NCI-H2171 treated with DMSO at 0.1 percent for 48 hours (cell line): ENCODE measurements around the gene TRIM7.
"Not testable (repeated sequence)": the region's sequence is repeated elsewhere in the genome, so short reads cannot be mapped to it uniquely, and the experiment has no call there.

Experiments
- DNase-seq: peaks from one replicate; lab custom pipeline; 2025; lab: John Stamatoyannopoulos, UW

TRIM7 gene

GRCh38 chr5:181192337-181193046, 12.5 kb downstream of the TRIM7 start:
- no peak for DNase-seq

DNA sequence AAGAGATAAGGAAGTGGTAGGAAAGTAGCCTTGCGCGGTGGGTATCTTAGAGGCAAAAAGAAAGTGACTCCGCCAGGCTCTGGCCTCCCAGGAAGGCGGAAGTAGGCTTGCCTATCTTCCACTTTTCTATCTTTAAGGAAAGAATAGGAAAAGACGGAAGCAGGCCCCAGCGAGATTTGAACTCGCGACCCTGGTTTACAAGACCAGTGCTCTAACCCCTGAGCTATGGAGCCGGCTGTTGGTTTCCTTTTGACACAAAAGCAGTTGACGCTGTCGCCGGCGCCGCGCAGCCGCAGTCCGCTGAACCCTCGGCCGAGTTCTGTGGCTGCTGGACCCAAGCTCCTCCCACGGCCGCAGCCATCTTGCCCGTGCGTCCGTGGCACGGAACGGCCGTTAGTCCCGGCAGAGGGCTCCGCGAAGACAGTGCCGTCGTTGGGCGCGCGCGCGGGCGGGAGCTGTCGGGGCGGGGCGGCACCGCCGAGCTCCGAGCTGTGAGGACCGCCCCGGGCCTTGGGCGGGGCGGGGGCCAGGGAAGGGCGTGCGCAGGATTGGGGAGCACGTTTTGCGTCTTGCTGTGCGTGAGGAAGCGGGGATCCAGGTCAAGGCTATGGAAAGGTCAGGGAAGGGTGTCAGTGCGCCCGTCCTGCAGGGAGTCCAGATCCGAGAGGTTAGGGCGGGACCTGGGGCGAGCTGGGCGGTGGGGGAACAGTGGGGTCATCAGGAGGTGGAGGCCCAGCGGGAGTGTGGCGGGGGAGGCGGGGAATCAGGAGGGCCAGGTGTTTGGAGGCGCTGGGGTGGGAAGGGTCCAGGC, 13.3 kb downstream of the TRIM7 start:
- DNase-seq, result no peak

- no peak for DNase-seq
Measured at GRCh38 chr5:181190711-181191525, 14.1 kb downstream of the TRIM7 start.

GRCh38 chr5:181189962-181190710, 14.9 kb downstream of the TRIM7 start:
- no peak for DNase-seq

DNA sequence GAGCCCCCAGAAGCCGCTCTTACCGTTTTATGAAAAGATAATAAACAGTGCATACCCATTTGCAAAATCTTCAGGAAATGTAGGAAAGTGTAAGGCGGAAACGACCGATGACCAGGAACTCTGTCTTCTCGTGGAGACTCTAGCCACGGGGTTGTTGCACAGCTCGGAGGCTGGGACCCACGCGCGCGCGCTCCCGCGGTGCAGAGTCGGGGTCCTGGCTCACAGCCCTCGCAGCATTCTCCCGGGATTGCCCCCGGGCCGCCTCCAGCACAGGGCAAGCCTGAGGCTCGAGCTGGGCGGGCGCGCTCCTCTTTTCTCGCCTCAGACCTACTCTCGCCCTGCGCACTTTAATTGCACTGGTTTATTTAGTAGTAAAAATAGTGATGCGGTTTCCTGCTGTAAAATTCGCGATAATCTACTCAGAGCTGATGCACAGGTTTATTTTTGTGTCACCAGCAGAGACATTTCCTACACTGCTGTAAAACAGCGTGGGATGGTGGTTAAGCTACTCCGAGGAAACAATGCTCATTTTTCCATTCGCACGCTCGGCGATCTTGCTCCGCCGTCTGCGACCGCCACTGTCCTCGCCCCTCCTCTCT, 15.5 kb downstream of the TRIM7 start:
- DNase-seq, result no peak

DNA sequence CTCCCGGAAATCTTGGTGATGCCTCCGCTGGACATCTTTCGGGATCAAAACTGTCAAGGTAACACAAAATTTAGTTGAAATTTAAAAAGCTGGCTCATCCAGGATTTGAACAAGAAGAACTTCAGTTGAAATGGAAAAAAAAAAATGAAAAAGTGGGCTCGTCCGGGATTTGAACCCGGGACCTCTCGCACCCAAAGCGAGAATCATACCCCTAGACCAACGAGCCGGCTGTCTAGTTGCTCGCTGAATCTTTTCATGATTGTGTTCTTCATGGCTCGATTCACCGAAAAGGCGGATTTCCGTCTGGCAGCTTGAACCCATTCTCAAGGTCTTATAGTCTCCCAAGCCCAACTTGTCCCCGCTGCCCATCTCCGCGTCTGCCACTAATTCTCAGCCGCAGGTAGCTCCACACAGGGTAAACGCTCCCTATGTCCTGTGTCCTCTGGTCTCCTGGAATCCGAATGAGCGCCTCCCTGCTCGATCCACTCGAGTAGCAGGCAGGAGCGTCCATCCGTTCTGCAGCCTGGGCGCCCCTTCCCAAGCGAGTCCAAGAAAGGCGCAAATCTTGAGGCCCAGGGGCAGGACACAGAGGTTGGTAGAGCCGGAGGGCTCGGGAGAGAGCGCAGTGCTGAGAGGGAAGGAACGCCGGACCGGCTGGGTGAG, 16.2 kb downstream of the TRIM7 start:
- no peak for DNase-seq

DNA sequence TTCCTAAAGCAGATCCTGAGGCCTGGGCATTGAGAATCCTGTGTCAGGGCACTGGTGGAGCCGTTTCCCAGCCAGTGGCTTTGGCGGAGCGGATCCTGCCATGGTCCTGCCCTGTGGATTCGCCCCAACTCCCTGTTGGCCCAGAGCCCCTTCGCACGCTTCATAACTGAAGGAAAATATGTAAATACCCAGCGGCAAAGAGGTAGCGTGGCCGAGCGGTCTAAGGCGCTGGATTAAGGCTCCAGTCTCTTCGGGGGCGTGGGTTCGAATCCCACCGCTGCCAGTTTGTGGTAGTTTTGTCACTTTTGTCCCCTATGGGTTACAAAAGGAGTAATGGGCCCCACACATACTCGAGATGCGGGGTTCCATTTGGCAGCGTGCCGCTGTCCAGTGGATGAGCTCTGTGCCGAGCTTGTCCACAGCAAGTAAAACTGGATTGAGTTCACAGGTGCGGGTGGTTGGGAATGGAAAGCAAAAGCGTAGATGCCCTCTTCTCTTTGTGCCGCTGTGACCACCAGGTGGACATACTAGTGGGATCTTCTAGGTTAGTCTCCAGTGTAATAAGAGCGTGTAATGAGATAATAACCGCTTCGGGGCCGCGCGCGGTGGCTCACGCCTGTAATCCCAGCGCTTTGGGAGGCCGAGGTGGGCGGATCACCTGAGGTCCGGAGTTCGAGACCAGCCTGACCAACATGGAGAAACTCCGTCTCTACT, 17.3 kb downstream of the TRIM7 start:
- no peak for DNase-seq

DNA sequence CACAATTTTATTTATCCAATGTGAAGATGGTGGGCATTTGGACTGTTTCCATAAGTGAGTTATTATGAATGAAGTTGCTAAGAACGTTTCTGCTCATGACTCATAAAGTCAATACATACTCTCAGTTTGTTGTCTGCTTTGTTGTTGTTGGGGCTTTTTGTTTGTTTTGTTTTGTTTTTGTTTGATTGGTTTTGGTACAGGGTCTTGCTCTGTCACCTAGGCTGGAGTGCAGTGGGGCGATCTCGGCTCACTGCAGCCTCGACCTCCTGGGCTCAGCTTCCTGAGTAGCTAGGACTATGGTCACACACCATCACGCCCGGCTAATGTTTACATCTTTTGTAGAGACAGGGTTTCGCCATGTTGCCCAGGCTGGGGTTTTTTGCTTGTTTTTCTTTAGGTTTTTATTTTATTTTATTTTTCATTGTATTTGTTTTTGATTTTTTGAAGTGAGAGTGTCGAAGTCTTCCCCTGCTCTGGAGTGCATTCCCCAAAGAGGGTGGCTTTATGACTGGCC, 18.0 kb downstream of the TRIM7 start:
- DNase-seq, result no peak

DNA sequence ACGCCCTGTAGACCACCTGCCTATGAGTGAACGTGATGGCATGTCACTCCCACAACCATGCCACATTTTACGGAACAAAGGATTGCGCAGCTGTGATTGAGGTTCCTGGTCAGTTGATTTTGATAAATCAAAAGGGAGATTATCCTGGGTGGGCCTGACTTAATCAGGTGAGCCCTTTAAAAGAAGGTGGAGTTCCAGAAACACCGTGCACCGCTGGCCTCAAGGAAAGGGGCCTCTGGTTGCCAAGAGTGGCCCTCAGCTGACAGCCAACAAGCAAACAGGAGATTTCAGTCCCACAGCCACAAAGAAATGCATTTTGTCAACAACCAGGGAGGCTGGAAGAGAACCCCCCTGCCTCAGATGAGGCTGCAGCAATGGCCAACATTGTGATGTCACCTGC, 19.0 kb downstream of the TRIM7 start:
- DNase-seq, result no peak

GRCh38 chr5:181185560-181185959, 19.4 kb downstream of the TRIM7 start:
- DNase-seq, result no peak

GRCh38 chr5:181184845-181185216, 20.2 kb downstream of the TRIM7 start:
- no peak for DNase-seq

DNA sequence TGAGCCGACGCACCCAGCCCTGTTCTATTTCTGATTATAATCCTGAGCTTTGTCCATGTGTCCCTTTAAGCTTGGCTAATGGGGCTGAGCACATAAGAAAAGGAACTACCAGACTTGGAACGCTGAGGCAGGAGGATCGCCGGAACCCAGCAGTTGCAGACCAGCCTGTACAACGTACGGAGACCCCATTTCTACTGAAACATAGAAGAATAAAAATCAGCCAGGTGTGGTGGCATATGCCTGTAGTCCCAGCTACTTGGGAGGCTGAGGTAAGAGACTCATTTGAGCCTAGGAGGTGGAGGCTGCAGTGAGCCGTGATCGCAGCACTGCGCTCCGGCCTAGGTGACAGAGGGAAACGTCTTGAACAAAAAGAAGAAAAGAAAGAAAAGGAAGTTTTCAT, 22.3 kb downstream of the TRIM7 start:
- DNase-seq, result no peak

DNA sequence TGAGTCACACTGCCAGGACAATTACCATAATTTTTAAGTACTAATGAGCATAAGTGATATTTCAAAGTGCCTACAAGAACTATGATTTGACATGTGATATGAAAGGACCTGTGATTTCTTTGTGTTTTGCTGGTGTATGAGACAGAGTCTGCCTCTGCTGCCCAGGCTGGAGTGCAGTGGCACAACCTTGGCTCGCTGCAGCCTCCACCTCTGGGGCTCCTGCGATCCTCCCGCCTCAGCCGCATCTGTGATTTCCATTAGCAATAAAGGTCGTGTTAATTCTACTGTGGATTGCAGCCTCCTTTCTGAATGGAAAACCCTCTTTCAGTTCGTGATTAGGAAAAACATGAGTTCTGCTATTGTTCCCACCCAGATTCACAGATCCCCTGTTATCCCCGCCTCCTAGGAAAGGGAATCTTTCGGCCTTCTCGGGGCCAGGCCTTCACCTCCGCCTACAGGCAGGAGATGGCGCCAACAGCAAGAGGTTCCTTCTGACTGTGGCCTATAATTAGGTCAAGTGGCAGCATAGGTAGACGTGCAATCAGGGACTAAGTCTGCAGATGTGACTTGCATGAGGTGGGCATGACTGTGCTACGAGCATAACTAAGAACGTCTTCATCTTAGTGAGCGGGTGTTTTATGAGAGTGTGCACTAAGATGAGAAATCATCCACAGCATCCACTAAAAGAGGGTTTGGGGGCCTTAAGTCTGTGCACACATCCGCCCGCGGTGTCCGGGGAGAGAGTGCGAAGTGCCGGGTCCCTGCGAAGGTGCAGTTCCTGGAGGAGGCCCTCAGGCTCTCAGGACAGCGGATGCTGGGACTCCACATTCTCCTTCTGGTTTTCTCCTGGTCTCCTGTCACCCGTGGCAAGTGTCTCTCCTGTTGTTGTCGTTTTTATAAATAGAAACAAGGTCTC, 23.1 kb downstream of the TRIM7 start:
- DNase-seq, result no peak

GRCh38 chr5:181177559-181177958, 27.4 kb downstream of the TRIM7 start:
- DNase-seq, result not testable (repeated sequence)

GRCh38 chr5:181176254-181176952, 28.6 kb downstream of the TRIM7 start:
- no peak for DNase-seq

GRCh38 chr5:181173420-181174342, 31.3 kb downstream of the TRIM7 start:
- DNase-seq, result no peak

DNA sequence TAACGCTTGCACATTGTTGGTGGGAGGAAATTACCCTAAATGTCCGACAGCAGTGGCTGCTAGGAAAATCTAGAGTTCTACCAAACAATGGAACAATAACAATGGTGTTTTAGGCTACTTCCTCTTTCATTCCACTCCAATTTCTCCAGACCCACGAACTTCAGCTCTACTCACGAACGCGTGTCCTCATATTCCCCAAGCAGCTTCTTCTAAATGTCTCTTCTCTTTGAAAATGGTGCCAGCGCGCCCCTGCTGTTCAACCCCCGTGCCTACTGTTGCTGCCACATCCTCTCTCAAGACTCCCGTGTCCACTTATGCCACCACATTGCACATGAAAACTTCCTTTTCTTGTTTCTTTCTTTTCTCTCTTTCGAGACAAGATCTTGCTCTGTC, 32.0 kb downstream of the TRIM7 start:
- DNase-seq, result no peak
